ENCODE data around the gene KCNT2.
"Not testable (repeated sequence)": the region's sequence is repeated elsewhere in the genome, so short reads cannot be mapped to it uniquely, and the experiment has no call there.

Gene KCNT2

GRCh38 chr1:196306421-196306820 is 301.8 kb downstream of the KCNT2 start:
- H4K20me1 ChIP-seq = no peaks in the 10 kb centered on the region
- TF ChIP-seq Cebpa-rat (IDR thresholded peaks at IDR 0.05) = no peak
- no peak overlapping the region for H3K27ac ChIP-seq
- no peak overlapping the region for H3K4me2 ChIP-seq
- H3K9me3 ChIP-seq (replicated peaks in 1 of 11) = no peaks in the 10 kb centered on the region
- no peak overlapping the region for H3K9ac ChIP-seq
- H3K27me3 ChIP-seq = no peaks in the 10 kb centered on the region
- no peak overlapping the region for H3K4me3 ChIP-seq
- no peaks in the 10 kb centered on the region for H3K4me1 ChIP-seq
- no peaks in the 10 kb centered on the region for H3K36me3 ChIP-seq

- no peak overlapping the region for H3K9ac ChIP-seq
- no peaks in the 10 kb centered on the region for H3K27me3 ChIP-seq
- H3K27ac ChIP-seq = no peak overlapping the region
- no peaks in the 10 kb centered on the region for H4K20me1 ChIP-seq
- H3K4me3 ChIP-seq = no peak overlapping the region
- no peak overlapping the region for H3K4me2 ChIP-seq
- H3K4me1 ChIP-seq = no peaks in the 10 kb centered on the region
- H3K9me3 ChIP-seq (replicated peaks in 1 of 11) = no peaks in the 10 kb centered on the region
- no peak for TF ChIP-seq Cebpa-rat (IDR thresholded peaks at IDR 0.05)
- no peaks in the 10 kb centered on the region for H3K36me3 ChIP-seq
Measured at GRCh38 chr1:196305216-196305615, 303.0 kb downstream of the KCNT2 start.

- H3K27ac ChIP-seq = no peak overlapping the region
- H3K9me3 ChIP-seq (replicated peaks in 1 of 11) = no peaks in the 10 kb centered on the region
- H3K36me3 ChIP-seq = no peaks in the 10 kb centered on the region
- H4K20me1 ChIP-seq = no peaks in the 10 kb centered on the region
- H3K27me3 ChIP-seq = no peaks in the 10 kb centered on the region
- H3K9ac ChIP-seq = no peak overlapping the region
- TF ChIP-seq Cebpa-rat (IDR thresholded peaks at IDR 0.05) = no peak
- no peak overlapping the region for H3K4me3 ChIP-seq
- H3K4me2 ChIP-seq = no peak overlapping the region
- no peaks in the 10 kb centered on the region for H3K4me1 ChIP-seq
Measured at GRCh38 chr1:196302981-196303380, 305.3 kb downstream of the KCNT2 start.

GRCh38 chr1:196302420-196302819 is 305.8 kb downstream of the KCNT2 start:
- no peak overlapping the region for H3K9ac ChIP-seq
- H3K36me3 ChIP-seq = no peaks in the 10 kb centered on the region
- H3K4me1 ChIP-seq = no peaks in the 10 kb centered on the region
- TF ChIP-seq Cebpa-rat (IDR thresholded peaks at IDR 0.05) = no peak
- H3K4me2 ChIP-seq = no peak overlapping the region
- H4K20me1 ChIP-seq = no peaks in the 10 kb centered on the region
- no peaks in the 10 kb centered on the region for H3K9me3 ChIP-seq (replicated peaks in 1 of 11)
- H3K27ac ChIP-seq = no peak overlapping the region
- H3K27me3 ChIP-seq = no peaks in the 10 kb centered on the region
- no peak overlapping the region for H3K4me3 ChIP-seq

GRCh38 chr1:196295766-196296165 is 312.5 kb downstream of the KCNT2 start:
- Histone ChIP-seq H3K4me2 (no peak overlapping the region), H3K27me3 (no peaks in the 10 kb centered on the region), H3K9ac (no peak overlapping the region), H3K36me3 (no peaks in the 10 kb centered on the region), H4K20me1 (no peaks in the 10 kb centered on the region), H3K4me1 (no peaks in the 10 kb centered on the region), H3K4me3 (no peak overlapping the region), H3K9me3 (replicated peaks in 1 of 11) (0 out of 22 replicates have a peak, but pooled peaks cover 0 to 4% (median 0%) of the 10 kb centered on the region in 11 experiments), H3K27ac (no peak overlapping the region)
- TF ChIP-seq Cebpa-rat (IDR thresholded peaks at IDR 0.05) = no peak

- Histone ChIP-seq H3K27me3 (no peaks in the 10 kb centered on the region), H3K36me3 (no peaks in the 10 kb centered on the region), H3K4me3 (no peak overlapping the region), H3K4me1 (peaks cover 0 to 2% (median 1%) of the 10 kb centered on the region in 10 experiments; a peak in 9 of 20 replicates), H3K27ac (no peak overlapping the region), H4K20me1 (no peaks in the 10 kb centered on the region), H3K9ac (no peak overlapping the region), H3K9me3 (replicated peaks in 1 of 11) (peaks cover 0 to 7% (median 0%) of the 10 kb centered on the region in 11 experiments; a peak in 3 of 22 replicates), H3K4me2 (no peak overlapping the region)
- no peak for TF ChIP-seq Cebpa-rat (IDR thresholded peaks at IDR 0.05)
Measured at GRCh38 chr1:196278816-196279215, 329.4 kb downstream of the KCNT2 start.

- TF ChIP-seq Cebpa-rat (IDR thresholded peaks at IDR 0.05) = no peak
- Histone ChIP-seq H3K4me3 (no peak overlapping the region), H3K9ac (no peak overlapping the region), H3K27ac (no peak overlapping the region), H3K9me3 (replicated peaks in 1 of 11) (peaks cover 0 to 3% (median 0%) of the 10 kb centered on the region in 11 experiments; a peak in 3 of 22 replicates), H3K4me1 (no peaks in the 10 kb centered on the region), H4K20me1 (no peaks in the 10 kb centered on the region), H3K36me3 (no peaks in the 10 kb centered on the region), H3K27me3 (no peaks in the 10 kb centered on the region), H3K4me2 (no peak overlapping the region)
Measured at GRCh38 chr1:196277860-196278259, 330.4 kb downstream of the KCNT2 start.

GRCh38 chr1:196271212-196271947 is 336.9 kb downstream of the KCNT2 start:
- H3K9ac ChIP-seq = no peak overlapping the region
- H3K27ac ChIP-seq = no peak overlapping the region
- no peak overlapping the region for H3K4me2 ChIP-seq
- H3K36me3 ChIP-seq = no peaks in the 10 kb centered on the region
- H3K27me3 ChIP-seq = no peaks in the 10 kb centered on the region
- no peaks in the 10 kb centered on the region for H3K9me3 ChIP-seq (replicated peaks in 1 of 11)
- no peaks in the 10 kb centered on the region for H3K4me1 ChIP-seq
- no peaks in the 10 kb centered on the region for H4K20me1 ChIP-seq
- no peak for TF ChIP-seq Cebpa-rat (IDR thresholded peaks at IDR 0.05)
- no peak overlapping the region for H3K4me3 ChIP-seq

GRCh38 chr1:196263086-196263485 is 345.2 kb downstream of the KCNT2 start:
- H3K4me1 ChIP-seq = peaks cover 0 to 15% (median 6%) of the 10 kb centered on the region in 10 experiments; a peak in 11 of 20 replicates
- not testable (repeated sequence) for H3K4me2 ChIP-seq; H3K36me3 ChIP-seq; H3K9me3 ChIP-seq (replicated peaks in 1 of 11); H3K9ac ChIP-seq; H3K27me3 ChIP-seq; H3K27ac ChIP-seq; H3K4me3 ChIP-seq; H4K20me1 ChIP-seq

GRCh38 chr1:196260270-196260669 is 348.0 kb downstream of the KCNT2 start:
- no peaks in the 10 kb centered on the region for H3K36me3 ChIP-seq
- no peak overlapping the region; a peak in 1 of 22 replicates for H3K4me2 ChIP-seq
- no peak for TF ChIP-seq Cebpa-rat (IDR thresholded peaks at IDR 0.05)
- H4K20me1 ChIP-seq = no peaks in the 10 kb centered on the region
- peaks cover 0 to 15% (median 6%) of the 10 kb centered on the region in 10 experiments; a peak in 11 of 20 replicates for H3K4me1 ChIP-seq
- H3K9ac ChIP-seq = no peak overlapping the region
- H3K27me3 ChIP-seq = no peaks in the 10 kb centered on the region
- H3K9me3 ChIP-seq (replicated peaks in 1 of 11) = no peaks in the 10 kb centered on the region
- no peak overlapping the region for H3K4me3 ChIP-seq
- H3K27ac ChIP-seq = no peak overlapping the region
